ENCODE data around the gene WBP1.
"Not testable (repeated sequence)": the region's sequence is repeated elsewhere in the genome, so short reads cannot be mapped to it uniquely, and the experiment has no call there.

WBP1 gene

GRCh38 chr2:74427551-74427950 is 30.7 kb upstream of the WBP1 start:
- DNase-seq (ENCODE audit: low read depth), result no peak

- no peak for DNase-seq (ENCODE audit: low read depth)
Observed at GRCh38 chr2:74428675-74429074, 29.6 kb upstream of the WBP1 start.

- no peak for DNase-seq (ENCODE audit: low read depth)
Observed at GRCh38 chr2:74429487-74430451, 28.5 kb upstream of the WBP1 start.

GRCh38 chr2:74430502-74430901 is 27.7 kb upstream of the WBP1 start:
- DNase-seq (ENCODE audit: low read depth), result no peak

- DNase-seq (ENCODE audit: low read depth), result no peak
Observed at GRCh38 chr2:74436111-74436805, 22.0 kb upstream of the WBP1 start.

- no peak for DNase-seq (ENCODE audit: low read depth)
Observed at GRCh38 chr2:74436848-74437695, 21.2 kb upstream of the WBP1 start.

GRCh38 chr2:74438248-74438647 is 20.0 kb upstream of the WBP1 start:
- DNase-seq (ENCODE audit: low read depth), result no peak

- no peak for DNase-seq (ENCODE audit: low read depth)
Observed at GRCh38 chr2:74439373-74439772, 18.9 kb upstream of the WBP1 start.

GRCh38 chr2:74439803-74440377 is 18.3 kb upstream of the WBP1 start:
- no peak for DNase-seq (ENCODE audit: low read depth)

- no peak for DNase-seq (ENCODE audit: low read depth)
Observed at GRCh38 chr2:74440378-74441169, 17.7 kb upstream of the WBP1 start.

- DNase-seq (ENCODE audit: low read depth), result no peak
Observed at GRCh38 chr2:74441170-74441689, 17.0 kb upstream of the WBP1 start.

GRCh38 chr2:74441690-74442482 is 16.4 kb upstream of the WBP1 start, which contains the start of gene RTKN:
Gene RTKN (minus strand): TSS chr2:74441937. CDS start chr2:74441816, 121 bp downstream.
- no peak for DNase-seq (ENCODE audit: low read depth)

- DNase-seq (ENCODE audit: low read depth), result not testable (repeated sequence)
Observed at GRCh38 chr2:74442483-74443297, 15.5 kb upstream of the WBP1 start.

GRCh38 chr2:74444498-74445318 is 13.5 kb upstream of the WBP1 start:
- DNase-seq (ENCODE audit: low read depth), result no peak

GRCh38 chr2:74447230-74447999 is 10.8 kb upstream of the WBP1 start:
- DNase-seq (ENCODE audit: low read depth), result no peak

GRCh38 chr2:74448771-74449170 is 9.5 kb upstream of the WBP1 start:
- no peak for DNase-seq (ENCODE audit: low read depth)

GRCh38 chr2:74450570-74451190 is 7.6 kb upstream of the WBP1 start:
- DNase-seq (ENCODE audit: low read depth), result no peak
